Measurements from ENCODE around the gene MYO5A.

MYO5A gene

GRCh38 chr15:52306270-52306669 lies 222.4 kb downstream of the MYO5A start:
- TF ChIP-seq GABPA (IDR thresholded peaks at IDR 0.05; ENCODE audit: low read depth) (no peak), CTCF (IDR thresholded peaks at IDR 0.05; ENCODE audit: insufficient read depth, low read length) (no peak), SPI1 (IDR thresholded peaks at IDR 0.05; ENCODE audit: borderline replicate concordance, low read depth) (no peak), REST (IDR thresholded peaks at IDR 0.05; ENCODE audit: insufficient replicate concordance, low read depth) (no peak), POLR2AphosphoS5 (IDR thresholded peaks at IDR 0.05; ENCODE audit: low read depth) (no peak)
- Histone ChIP-seq H3K4me3 (replicated peaks; ENCODE audit: insufficient read depth, low read length) (no peak overlapping the region), H3K27me3 (ENCODE audit: insufficient read depth, poor library complexity, severe bottlenecking) (no peaks in the 10 kb centered on the region), H3K27ac (replicated peaks) (no peak overlapping the region)
- no peak for DNase-seq (ENCODE audit: low read depth in 1 of 2, low spot score in 1 of 2)

GRCh38 chr15:52303093-52303772 lies 225.4 kb downstream of the MYO5A start:
- TF ChIP-seq SPI1 (IDR thresholded peaks at IDR 0.05; ENCODE audit: borderline replicate concordance, low read depth) (no peak), POLR2AphosphoS5 (IDR thresholded peaks at IDR 0.05; ENCODE audit: low read depth) (no peak), REST (IDR thresholded peaks at IDR 0.05; ENCODE audit: insufficient replicate concordance, low read depth) (no peak), CTCF (IDR thresholded peaks at IDR 0.05; ENCODE audit: insufficient read depth, low read length) (no peak), GABPA (IDR thresholded peaks at IDR 0.05; ENCODE audit: low read depth) (no peak)
- no peak for DNase-seq (ENCODE audit: low read depth in 1 of 2, low spot score in 1 of 2)
- Histone ChIP-seq H3K27me3 (ENCODE audit: insufficient read depth, poor library complexity, severe bottlenecking) (no peaks in the 10 kb centered on the region), H3K4me3 (replicated peaks; ENCODE audit: insufficient read depth, low read length) (no peak overlapping the region), H3K27ac (replicated peaks) (no peak overlapping the region)

- DNase-seq (ENCODE audit: low read depth in 1 of 2, low spot score in 1 of 2): no peak
- H3K27me3 ChIP-seq (ENCODE audit: insufficient read depth, poor library complexity, severe bottlenecking): peaks cover 2% of the 10 kb centered on the region
- no peak overlapping the region for H3K4me3 ChIP-seq (replicated peaks; ENCODE audit: insufficient read depth, low read length)
- TF ChIP-seq REST (IDR thresholded peaks at IDR 0.05; ENCODE audit: insufficient replicate concordance, low read depth): no peak
- no peak for TF ChIP-seq SPI1 (IDR thresholded peaks at IDR 0.05; ENCODE audit: borderline replicate concordance, low read depth)
- TF ChIP-seq POLR2AphosphoS5 (IDR thresholded peaks at IDR 0.05; ENCODE audit: low read depth): no peak
- TF ChIP-seq CTCF (IDR thresholded peaks at IDR 0.05; ENCODE audit: insufficient read depth, low read length): no peak
- TF ChIP-seq GABPA (IDR thresholded peaks at IDR 0.05; ENCODE audit: low read depth): no peak
- H3K27ac ChIP-seq (replicated peaks): no peak overlapping the region
These were observed 227.3 kb downstream of the MYO5A start for GRCh38 chr15:52301265-52301847.
